Stimulated activated CD8-positive, alpha-beta memory T cell treated with anti-CD3 and anti-CD28 coated beads, Interleukin-7, amount 100 ng/mL, for 48 hours (primary cell): Measurements from ENCODE around the gene GUCY1A2.
"Not testable (repeated sequence)": the region's sequence is repeated elsewhere in the genome, so short reads cannot be mapped to it uniquely, and the experiment has no call there.

Experiments
- DNase-seq, 2 donors: peaks; one replicate each; pipeline ENCODE4 v3.0.0-alpha.2; 2020; ENCODE audit warnings: low read depth in 1 of 2; ENCODE audit errors: extremely low read depth in 1 of 2

GUCY1A2 gene

DNA sequence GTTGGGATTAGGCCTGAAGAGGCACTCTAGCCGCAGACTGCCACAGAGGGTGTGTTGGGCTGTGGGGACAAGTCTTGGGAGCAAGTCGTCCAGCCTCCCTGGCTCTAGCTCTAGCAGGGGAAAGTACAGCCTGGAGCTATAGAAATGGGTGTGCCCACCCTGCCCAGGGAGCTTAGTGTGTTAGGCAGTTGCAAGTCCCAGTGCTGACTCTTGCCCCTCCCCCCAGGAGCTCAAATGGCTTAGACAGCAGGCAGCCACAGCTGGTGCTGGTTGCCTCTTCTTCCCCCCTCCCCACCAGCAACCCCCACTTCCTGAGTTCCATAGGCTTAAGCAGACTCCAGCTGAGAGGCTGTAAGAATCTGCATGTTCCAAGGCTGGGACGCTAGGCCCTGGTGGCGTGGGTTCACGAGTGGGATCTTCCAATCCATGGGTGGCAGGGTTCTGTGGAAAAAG lies 61.2 kb downstream of the GUCY1A2 start:
- DNase-seq, result no peak

DNA sequence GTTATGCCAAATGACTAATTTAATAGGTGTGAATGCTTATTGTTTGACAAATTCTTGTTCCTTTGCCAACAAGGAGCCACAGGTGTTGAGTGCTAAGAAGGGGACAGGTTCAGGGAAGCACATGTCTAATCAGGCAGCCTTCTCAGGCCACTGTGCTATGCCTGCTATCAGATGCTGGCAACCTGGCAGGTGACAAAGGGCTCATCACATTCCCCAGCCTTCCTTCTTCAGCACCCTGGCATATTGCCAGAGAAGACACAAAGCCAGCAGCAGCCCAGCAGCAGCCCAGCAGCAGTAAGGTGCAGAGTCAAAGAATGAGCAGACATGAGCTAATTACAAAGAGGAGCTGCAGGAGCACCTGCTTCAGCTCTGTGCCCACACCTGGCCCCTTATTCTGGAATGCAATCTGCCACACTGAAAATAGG lies 68.2 kb downstream of the GUCY1A2 start:
- DNase-seq, result no peak

- DNase-seq, result no peak
Measured at GRCh38 chr11:106943089-106943488, 75.2 kb downstream of the GUCY1A2 start.

- DNase-seq, result no peak
Measured at GRCh38 chr11:106939157-106939556, 79.1 kb downstream of the GUCY1A2 start.

GRCh38 chr11:106937111-106937510 lies 81.2 kb downstream of the GUCY1A2 start:
- DNase-seq, result no peak

DNA sequence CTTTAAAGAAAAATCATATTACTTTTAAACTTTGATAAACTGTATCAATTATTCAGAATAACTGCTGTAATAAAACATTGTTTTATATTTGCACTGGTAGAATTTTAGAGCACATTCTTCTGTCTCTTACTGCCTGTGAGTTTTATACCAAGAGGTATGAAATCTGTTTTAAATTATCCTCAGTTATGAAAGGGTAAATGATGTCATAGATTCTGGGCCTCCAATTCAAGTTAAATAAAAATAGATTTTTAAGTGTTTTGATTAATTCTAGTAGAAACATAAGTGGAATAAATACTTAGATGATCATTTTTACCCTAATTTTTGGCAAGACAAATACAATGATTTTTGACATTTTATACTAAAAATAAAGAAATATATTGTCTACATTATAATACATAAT lies 93.0 kb downstream of the GUCY1A2 start:
- DNase-seq, result no peak

- no peak for DNase-seq
Measured at GRCh38 chr11:106920899-106921509, 97.3 kb downstream of the GUCY1A2 start.

DNA sequence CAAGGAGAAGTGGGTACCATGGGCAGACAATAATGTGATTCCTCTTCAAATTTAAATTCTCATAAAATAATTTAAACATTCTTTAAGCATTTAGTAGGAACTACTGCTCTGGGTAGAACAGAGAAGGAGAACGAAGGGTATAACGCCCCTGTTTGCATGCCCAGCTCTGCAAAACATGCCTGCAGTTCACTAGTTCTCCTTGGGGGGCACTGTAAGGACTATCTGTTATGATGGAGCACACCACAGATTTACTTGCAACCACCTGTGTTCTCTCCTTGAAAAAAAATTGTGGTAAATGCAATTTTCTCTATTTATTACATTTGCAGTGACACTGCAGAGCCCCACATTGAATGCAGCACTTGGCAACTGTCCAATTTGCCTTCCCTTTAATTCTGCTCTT lies 100.3 kb downstream of the GUCY1A2 start:
- peak in 1 of 2 donors; percentile 0 for DNase-seq

- DNase-seq, result no peak
Measured at GRCh38 chr11:106914409-106914808, 103.9 kb downstream of the GUCY1A2 start.

DNA sequence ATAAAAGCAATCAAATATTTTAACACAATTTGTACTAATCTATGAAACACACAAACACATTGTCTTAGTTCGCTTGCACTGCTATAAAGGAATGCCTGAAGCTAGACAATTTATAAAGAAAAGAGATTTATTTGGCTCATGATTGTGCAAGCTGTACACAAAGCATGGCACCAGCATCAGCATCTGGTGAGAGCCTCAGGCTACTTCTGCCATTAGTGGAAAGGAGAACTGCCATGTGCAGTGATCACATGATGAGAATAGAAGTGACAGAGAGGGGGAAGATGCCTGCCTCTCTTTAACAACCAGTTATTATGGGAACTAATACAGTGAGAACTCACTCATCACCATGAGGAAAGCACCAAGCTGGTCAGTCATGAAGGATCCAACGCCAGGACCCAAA lies 105.1 kb downstream of the GUCY1A2 start:
- no peak for DNase-seq

GRCh38 chr11:106904826-106905225 lies 113.5 kb downstream of the GUCY1A2 start:
- DNase-seq, result no peak

GRCh38 chr11:106889718-106890117 lies 128.6 kb downstream of the GUCY1A2 start:
- DNase-seq, result no peak

GRCh38 chr11:106888386-106888785 lies 129.9 kb downstream of the GUCY1A2 start:
- no peak for DNase-seq

DNA sequence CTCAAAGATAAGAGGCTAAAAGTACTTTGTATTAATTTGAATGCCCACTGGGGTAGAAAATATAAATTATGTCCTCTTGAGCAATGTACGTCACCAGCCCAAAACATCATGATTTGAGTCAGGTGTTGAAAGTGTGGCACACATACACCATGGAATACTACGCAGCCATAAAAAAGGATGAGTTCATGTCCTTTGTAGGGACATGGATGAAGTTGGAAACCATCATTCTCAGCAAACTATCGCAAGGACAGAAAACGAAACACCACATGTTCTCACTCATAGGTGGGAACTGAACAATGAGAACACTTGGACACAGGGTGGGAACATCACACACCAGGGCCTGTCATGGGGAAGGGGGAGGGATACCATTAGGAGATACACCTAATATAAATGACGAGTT lies 134.6 kb downstream of the GUCY1A2 start:
- DNase-seq, result not testable (repeated sequence)

DNA sequence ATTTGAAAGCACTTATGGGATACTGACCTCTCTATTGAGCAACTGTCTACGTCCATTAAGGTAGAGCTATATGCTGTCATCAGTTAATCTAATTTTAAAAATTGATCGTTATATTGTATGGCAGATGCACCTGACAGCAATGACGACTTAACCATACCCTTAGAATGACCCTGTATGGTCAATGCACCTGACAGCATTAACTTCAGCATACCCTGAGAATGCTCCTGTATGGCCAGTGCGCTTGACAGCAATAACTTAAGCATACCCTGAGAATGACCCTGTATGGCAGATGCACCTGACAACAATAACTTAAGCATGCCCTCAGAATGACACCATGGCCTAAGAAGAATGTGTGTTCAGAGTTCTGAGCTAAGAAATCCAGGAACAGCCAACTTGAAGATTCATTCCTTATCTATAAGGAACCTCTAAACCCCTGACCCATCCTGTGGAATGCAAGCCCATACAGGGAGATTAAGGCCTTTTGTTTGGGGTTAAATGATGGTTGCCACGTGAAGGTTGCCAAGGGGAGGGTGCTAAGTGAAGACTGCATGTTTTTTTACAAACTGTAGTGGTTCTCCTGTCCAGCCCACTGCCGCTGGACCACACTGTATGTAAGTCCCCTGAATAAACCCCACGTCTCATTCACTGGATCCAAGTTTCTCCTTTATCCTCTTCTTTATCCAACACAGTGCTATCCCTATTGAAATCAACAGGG lies 138.3 kb downstream of the GUCY1A2 start:
- no peak for DNase-seq

DNA sequence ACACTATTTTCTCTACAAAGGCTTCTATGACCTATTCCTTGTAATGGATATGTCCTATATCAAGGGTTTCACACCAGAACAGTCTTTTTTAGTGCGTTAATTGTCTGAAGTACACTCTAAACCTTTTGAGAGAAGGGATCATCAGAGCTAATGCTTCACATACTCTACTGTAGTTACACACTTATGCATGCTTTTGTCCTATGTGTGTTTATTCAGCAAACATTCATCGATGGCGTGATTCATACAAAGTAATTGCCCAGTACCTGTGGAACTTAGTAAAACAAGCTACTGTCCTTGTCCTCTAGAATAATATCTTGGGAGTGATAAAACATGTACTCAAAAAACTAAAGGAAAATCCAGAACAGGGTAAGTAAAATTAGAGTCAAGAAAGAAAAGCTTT lies 139.2 kb downstream of the GUCY1A2 start:
- DNase-seq, result no peak

GRCh38 chr11:106875013-106875412 lies 143.3 kb downstream of the GUCY1A2 start:
- no peak for DNase-seq

DNA sequence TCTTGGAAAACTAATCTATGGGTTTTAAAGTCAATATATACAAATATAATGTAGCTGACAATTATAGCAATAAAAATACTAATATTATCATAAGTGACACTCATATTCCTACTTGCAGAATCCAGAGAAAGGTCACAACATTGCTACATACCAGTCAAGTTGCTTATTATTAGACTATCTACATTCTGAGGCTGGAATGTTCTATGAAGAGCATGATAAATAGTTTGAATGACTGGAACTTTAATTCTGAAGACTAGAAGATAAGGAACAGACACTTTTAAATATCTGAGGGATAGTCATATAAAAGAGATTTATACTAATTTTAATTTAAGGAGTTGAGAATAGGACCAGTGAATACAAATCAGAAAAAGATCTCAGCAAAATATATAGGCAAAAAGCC lies 146.0 kb downstream of the GUCY1A2 start:
- DNase-seq, result no peak

DNA sequence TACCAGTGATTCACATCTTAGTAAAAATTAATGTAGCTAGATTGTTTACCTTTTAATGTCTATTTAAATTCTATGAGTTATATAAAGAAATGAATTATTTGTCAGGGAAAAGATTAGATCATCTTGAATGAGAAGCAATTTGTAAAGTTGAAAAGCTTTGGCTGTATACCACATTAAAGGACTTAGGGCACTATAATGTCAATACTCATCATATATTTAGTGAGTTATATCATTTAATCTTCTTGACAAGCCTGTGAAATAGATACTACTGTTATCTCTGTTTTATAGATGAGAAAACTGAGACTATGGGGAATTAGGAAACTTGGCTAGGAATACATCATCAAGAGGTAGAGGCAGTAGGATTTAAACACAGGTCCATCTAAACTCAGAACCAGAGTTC lies 160.1 kb downstream of the GUCY1A2 start:
- no peak for DNase-seq

DNA sequence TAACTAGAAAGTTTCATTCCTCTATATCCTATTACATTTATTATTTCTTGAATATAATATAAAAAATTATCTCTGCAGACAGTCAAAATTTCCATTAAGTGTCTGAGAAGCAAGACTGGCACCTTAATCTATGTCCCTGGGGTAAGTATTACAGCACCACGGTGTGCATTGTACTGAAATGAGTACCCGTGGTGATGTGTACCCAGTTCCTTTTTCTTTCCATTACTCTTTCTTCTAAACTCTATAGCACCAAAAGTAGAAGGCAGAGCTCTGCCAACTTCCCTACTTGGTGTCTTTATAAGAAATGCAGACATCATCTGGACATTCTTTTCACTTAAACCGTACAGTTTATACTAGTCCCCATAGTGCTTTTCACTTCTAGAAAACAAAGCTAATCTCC lies 161.7 kb downstream of the GUCY1A2 start:
- DNase-seq, result no peak

DNA sequence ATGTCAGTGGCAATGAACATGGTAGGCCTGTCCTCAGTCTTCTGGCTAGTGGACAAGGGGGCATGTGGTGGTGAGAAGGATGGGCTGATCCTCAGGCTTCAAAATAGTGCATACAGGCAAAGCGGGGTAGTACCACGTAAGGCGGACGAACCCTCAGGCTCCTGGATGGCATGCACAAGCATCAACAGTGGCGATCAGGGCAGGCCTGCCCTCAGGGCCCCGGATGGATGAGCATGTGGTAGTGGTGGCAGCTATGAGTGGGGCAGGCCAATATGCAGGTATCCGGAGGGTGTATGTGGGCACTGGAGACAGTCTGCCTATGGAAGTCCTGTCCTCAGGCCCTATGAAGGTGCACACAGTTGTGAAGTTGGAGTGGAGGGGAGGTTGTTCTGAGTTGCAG lies 163.8 kb downstream of the GUCY1A2 start:
- DNase-seq, result no peak

GRCh38 chr11:106853850-106854401 lies 164.3 kb downstream of the GUCY1A2 start:
- DNase-seq, result no peak
